Muscle of arm (tissue), 12 donors: ENCODE measurements around the gene SLIT3. TPM values are rescaled to one million over a fixed set of nuclear protein-coding genes. Genes with fewer than 3 reads are reported as not detected.
"Not testable (repeated sequence)": the region's sequence is repeated elsewhere in the genome, so short reads cannot be mapped to it uniquely, and the experiment has no call there.

Source experiments
- DNase-seq: peaks from one replicate; pipeline ENCODE4 v3.0.0-alpha.2; 2013
- polyA plus RNA-seq, 12 donors: library from polyadenylated mRNA; unstranded; fragments of 120-200 nt; gene quantifications; one replicate each; pipeline ENCODE4 v1.2.1, GENCODE V29; 2013; ENCODE audit not compliant: insufficient read length in 12 of 12

SLIT3 gene
- polyA plus RNA-seq, 12 donors = 6.7 to 75.7 (median 10.9) TPM; not detected in 1

GRCh38 chr5:168742311-168742710 is 558.6 kb downstream of the SLIT3 start:
- not testable (repeated sequence) for DNase-seq

GRCh38 chr5:168740811-168741213 is 560.1 kb downstream of the SLIT3 start:
- DNase-seq = no peak

GRCh38 chr5:168740092-168740800 is 560.7 kb downstream of the SLIT3 start:
- no peak for DNase-seq

GRCh38 chr5:168737066-168737465 is 563.9 kb downstream of the SLIT3 start:
- DNase-seq = no peak

DNA sequence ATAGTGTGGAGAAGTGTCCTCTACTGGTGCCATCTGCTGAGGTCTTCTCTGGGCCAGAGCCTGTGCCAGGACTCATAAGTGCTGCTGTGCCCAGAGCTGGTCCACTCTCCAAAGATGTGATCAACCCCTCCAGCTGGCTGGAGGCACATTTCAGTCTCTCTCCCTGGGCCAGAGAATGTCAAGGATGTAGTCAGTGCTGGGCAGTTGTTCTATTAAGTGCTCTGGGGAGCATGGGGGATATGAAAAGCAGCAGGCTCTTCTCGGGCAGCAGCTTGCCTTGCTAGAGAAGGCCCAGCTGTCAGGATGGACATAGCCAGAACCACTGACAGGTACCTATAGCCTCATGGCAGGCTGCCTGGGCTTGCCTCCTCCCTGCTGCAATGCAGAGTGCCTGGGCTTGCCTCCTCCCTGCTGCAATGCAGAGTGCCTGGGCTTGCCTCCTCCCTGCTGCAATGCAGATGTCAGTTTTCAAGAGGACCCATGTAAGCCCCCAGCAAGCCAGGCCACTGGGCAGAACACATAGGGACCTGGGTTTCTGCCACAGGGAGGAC is 564.6 kb downstream of the SLIT3 start:
- DNase-seq = no peak

DNA sequence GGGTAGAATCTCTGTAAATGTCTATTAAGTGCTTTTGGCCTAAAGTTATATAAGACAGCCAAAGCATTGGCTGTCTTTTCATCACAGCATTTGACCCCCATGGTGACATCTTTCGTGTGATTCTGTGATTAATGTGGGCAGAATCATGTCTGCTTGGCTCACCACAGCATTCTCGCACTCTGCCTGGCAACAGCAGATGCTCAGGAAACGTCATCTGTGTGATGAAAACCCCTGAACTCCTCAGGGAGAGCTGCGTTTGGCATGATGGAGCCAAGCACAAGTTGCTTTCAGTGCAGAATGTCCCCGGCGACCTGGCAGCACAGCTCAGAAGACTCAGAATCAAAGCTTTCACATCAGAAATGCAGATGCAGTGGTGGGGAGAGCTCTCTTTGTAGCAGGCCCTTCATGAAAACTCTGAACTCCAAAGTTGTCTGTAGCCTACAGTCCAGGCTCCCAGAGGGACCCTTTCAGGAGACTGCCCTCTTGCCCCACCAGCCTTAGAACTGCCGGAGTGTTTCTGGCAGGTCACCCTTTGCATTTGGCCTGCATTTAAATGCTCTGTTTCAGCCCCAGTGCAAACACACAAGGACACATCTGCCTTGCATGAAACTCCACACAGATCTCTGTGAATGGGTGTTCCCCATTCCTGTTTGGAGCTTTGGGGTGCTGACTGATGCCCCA is 566.2 kb downstream of the SLIT3 start:
- DNase-seq = no peak

- DNase-seq = no peak
These were observed 566.8 kb downstream of the SLIT3 start for GRCh38 chr5:168734119-168734518.

DNA sequence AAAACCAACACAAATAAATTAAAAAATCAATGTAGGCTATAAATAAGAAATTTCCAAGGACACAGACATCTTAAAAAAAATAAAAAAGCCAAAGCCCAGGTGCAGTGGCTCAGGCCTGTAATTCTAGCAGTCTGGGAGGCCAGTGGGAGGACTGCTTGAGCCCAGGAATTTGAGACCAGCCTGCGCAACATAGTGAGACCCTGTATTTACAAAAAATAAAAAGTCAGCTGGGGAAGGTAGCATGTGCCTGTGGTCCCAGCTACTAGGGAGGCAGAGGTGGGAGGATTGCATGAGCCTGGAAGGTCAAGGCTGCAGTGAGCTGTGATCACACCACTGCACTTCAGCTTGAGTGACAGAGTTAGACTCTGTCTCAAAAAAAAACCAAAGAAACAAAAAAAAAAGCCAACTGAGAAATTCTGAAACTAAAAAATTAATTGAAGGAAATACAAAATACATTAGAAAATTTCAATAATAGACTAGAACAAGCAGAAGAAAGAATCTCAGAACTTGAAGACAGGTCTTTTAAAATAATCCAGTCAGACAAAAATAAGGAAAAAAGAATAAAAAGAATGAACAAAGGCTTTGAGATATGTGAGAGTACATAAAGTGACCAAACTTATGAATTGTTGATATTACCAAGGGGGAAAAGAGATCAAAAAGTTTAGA is 572.3 kb downstream of the SLIT3 start:
- DNase-seq = no peak

DNA sequence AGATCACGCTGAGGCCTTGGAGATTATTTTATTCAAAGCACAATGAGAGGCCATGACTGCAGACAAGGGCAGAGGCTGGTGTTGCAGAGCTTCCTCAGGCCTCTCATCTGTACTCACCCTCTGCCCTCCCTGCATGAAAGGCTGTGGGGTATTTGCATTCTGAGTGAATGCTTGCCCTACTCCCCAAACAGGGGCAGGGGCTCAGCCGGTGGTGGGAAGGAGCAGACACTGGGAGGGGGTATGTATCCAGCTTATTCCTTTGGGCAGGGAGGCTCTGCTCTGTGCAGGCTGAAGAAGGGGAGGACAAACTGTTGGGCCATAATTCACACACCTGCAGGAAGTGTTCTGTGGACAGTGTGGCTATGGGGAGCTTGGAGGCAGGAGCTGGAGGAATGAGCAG is 573.4 kb downstream of the SLIT3 start:
- DNase-seq = no peak

- no peak for DNase-seq
These were observed 574.6 kb downstream of the SLIT3 start for GRCh38 chr5:168726342-168726741.

DNA sequence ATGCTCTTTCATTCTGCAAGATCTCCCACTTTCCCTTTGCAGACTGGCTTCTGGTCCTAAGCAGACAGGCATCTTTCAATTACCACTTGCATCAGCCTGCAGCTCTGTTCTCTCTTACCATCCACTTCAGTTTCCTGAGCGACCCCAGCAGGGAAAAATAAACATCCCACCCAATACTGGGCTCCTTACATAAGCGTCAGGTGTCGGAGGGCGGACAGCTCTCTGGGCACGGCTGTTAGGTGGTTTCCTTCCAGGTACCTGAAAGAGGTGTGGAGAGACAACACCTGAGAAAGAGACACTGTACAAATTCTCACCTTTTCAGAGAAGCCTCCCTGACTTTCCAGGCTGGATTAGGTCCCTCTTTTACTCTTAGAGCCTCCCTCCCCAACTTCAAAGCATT is 576.7 kb downstream of the SLIT3 start:
- no peak for DNase-seq

DNA sequence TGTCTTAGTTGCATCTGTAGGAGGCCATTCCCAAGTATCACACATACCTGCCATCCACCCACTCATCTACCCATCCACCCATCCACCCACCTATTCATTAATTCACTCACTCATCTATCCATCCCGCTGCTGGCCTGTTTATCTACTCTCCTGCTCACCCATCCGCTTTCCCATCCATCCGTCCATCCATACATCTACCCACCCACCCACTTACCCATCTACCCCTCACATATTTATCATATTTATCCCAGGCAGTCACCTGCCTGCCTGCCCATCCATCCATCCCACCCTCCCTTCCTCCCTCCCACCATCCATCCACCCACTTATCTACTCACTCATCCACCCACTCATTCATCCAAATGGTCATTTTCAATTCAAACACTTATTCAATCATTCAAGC is 577.9 kb downstream of the SLIT3 start:
- DNase-seq = no peak

- no peak for DNase-seq
These were observed 579.0 kb downstream of the SLIT3 start for GRCh38 chr5:168721966-168722365.

GRCh38 chr5:168721002-168721753 is 579.8 kb downstream of the SLIT3 start:
- no peak for DNase-seq

DNA sequence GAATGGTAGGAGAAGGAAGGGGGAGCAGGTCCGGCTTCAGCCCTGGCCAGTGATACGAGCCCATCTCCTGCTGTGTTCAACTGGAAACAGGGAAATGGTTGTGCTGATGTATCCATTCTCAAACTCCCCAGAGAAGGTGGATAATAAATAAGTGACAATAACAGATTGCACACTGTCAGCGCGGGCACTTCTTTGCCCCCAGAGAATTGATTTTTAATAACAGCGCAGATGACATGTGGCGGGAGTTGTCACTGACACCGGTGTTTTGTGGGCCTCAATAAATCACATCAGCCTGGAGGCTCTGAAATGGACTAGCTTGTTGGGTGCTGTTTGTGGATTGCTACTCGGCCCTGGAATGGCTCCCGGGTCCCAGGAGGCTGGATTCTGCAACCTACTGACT is 580.4 kb downstream of the SLIT3 start:
- no peak for DNase-seq

- DNase-seq = no peak
These were observed 586.9 kb downstream of the SLIT3 start for GRCh38 chr5:168714046-168714445.

DNA sequence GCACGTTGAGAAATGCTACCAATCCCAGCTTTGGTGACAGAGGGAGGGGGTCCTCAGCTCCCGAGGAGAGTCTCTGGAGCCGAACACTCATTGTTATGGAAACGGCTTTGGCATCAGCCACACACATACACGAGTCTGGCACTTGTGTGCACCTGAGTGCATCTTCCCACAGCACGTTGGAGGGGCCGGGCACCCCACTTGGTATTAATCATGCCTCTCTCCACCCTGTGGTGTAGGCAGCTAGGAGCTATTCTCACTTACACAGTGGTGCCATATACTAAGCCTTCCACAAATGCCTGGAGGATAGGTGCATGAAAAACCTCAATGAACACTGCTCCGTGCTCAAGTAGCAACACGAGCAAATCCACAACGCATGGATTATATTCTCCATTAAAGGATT is 587.9 kb downstream of the SLIT3 start:
- no peak for DNase-seq

DNA sequence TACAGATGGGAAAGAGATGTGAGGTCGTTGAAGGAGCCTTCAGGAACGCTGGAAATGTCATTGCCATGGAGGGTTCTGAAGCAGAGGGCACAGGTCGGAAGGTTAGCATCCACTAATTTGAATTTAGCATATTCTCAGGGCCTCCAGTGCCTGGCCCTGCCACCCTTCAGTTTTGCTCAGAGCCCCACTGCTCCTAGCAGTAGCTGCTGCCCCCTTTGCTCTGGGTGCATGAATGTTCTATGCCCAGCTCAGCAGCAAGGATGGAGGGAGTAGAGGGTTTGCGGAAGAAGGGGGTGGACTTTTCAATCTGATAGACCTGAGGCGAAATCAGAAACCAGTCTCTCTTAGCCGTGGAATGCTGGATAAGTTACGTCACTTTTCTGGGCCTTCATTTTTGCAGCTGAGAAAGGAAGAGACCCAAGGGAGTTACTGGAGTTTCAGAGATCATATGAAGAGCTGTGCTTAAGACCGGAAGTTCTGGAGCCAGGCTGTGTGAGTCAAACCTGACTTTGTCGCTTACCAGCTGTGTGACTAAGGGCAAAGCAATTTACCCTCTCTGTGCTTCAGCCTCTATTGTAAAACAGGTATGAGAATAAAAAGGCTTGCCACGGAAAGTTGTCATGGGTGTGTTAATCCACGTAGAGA is 588.5 kb downstream of the SLIT3 start:
- DNase-seq = peak; percentile 55

DNA sequence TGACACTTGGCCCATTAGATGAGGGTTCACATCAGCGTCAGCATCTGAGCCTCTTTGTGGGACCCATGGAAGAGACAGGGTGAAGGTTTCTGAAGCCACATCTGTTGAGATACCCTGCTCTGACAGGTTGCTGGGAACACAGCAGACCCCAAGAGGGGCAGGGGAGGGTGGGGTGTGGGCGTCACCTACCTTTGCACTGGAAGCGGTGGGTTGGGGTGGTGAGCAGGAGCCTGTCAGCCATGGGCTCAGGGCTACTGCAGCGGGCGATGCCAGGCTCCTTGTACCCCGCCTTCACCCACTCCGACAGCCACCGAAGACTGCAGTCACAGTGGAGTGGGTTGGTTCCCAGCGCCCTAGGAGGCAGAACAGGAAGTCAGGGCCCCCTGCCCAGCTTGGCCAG is 590.2 kb downstream of the SLIT3 start:
- DNase-seq = no peak

GRCh38 chr5:168707716-168708695 is 592.9 kb downstream of the SLIT3 start:
- DNase-seq = no peak
